Left hindlimb (tissue), 1 donor: Measurements from ENCODE around the gene SMARCB1.
"Not testable (repeated sequence)": the region's sequence is repeated elsewhere in the genome, so short reads cannot be mapped to it uniquely, and the experiment has no call there.

Source experiments
- DNase-seq: peaks from one replicate; pipeline ENCODE4 v3.0.0-alpha.2; 2018

The SMARCB1 gene

GRCh38 chr22:23847991-23848864 is 61.5 kb downstream of the SMARCB1 start:
- no peak for DNase-seq

- peak; percentile 89 for DNase-seq
These were observed 62.5 kb downstream of the SMARCB1 start for GRCh38 chr22:23849009-23850006.

- no peak for DNase-seq
These were observed 63.4 kb downstream of the SMARCB1 start for GRCh38 chr22:23850136-23850611.

- DNase-seq, result no peak
These were observed 70.2 kb downstream of the SMARCB1 start for GRCh38 chr22:23856721-23857605.

- peak; percentile 97 for DNase-seq
These were observed 71.1 kb downstream of the SMARCB1 start, which contains the start of gene SLC2A11 for GRCh38 chr22:23857606-23858483. Gene SLC2A11, plus strand, starts transcription at chr22:23857875. Its CDS starts 125 bp downstream, at chr22:23858000.

- DNase-seq, result no peak
These were observed 71.7 kb downstream of the SMARCB1 start for GRCh38 chr22:23858484-23858815.

- no peak for DNase-seq
These were observed 72.4 kb downstream of the SMARCB1 start for GRCh38 chr22:23859201-23859600.

GRCh38 chr22:23860187-23860586 is 73.4 kb downstream of the SMARCB1 start:
- DNase-seq, result not testable (repeated sequence)

GRCh38 chr22:23862103-23862502 is 75.3 kb downstream of the SMARCB1 start:
- no peak for DNase-seq

- not testable (repeated sequence) for DNase-seq
These were observed 77.9 kb downstream of the SMARCB1 start for GRCh38 chr22:23864499-23865154.

- no peak for DNase-seq
These were observed 81.8 kb downstream of the SMARCB1 start for GRCh38 chr22:23868580-23868979.

GRCh38 chr22:23874871-23875270 is 88.1 kb downstream of the SMARCB1 start:
- DNase-seq, result no peak

- no peak for DNase-seq
These were observed 89.0 kb downstream of the SMARCB1 start for GRCh38 chr22:23875801-23876200.

GRCh38 chr22:23877566-23877965 is 90.8 kb downstream of the SMARCB1 start:
- DNase-seq, result no peak

GRCh38 chr22:23878219-23878618 is 91.5 kb downstream of the SMARCB1 start:
- DNase-seq, result no peak

- no peak for DNase-seq
These were observed 95.6 kb downstream of the SMARCB1 start for GRCh38 chr22:23882370-23882769.

- DNase-seq, result no peak
These were observed 96.9 kb downstream of the SMARCB1 start for GRCh38 chr22:23883658-23884057.

GRCh38 chr22:23884140-23884539 is 97.4 kb downstream of the SMARCB1 start:
- DNase-seq, result no peak
